Testis (tissue), 3 donors: ENCODE results near the gene SESN2. TPM values are rescaled to one million over a fixed set of nuclear protein-coding genes. Genes with fewer than 3 reads are reported as not detected.

Experiments used
- DNase-seq: peaks from one replicate; pipeline ENCODE4 v3.0.0-alpha.2; 2019
- H3K27ac ChIP-seq, 2 donors: fragments of 200-600 bp; sonication (generic); one replicate each; pipeline ENCODE4 v1.5.1; 2019
- H3K27me3 ChIP-seq: fragments of 200-600 bp; sonication (generic); one replicate; pipeline ENCODE4 v1.5.1; 2019
- H3K36me3 ChIP-seq: fragments of 200-600 bp; sonication (generic); one replicate; pipeline ENCODE4 v1.5.1; 2017; ENCODE audit warnings: low read depth; ENCODE audit errors: missing control alignments
- H3K4me1 ChIP-seq: fragments of 200-600 bp; sonication (generic); one replicate; pipeline ENCODE4 v1.5.1; 2019
- H3K4me3 ChIP-seq, 2 donors: fragments of 200-600 bp; sonication (generic); one replicate each; pipeline ENCODE4 v1.5.1; 2017 to 2019
- H3K9me3 ChIP-seq: fragments of 200-600 bp; sonication (generic); one replicate; pipeline ENCODE4 v1.5.1; 2017
- POLR2A ChIP-seq: fragments of 450-650 bp; IDR thresholded peaks from one replicate; pipeline ENCODE4 v1.6.1; 2017; ENCODE audit warnings: antibody characterized with exemption, mild to moderate bottlenecking, moderate library complexity
- WGBS, 2 donors: methylation state at CpG; one replicate each; pipeline ENCODE4 v1.1.5; 2018; 5-methylcytosine and 5-hydroxymethylcytosine counted together
- intact Hi-C: fragments of 100-400 bp; cut with DNase I; formaldehyde crosslinking; loops from one replicate; pipeline ENCODE4 v1.15.1; 2023; ENCODE audit warnings: low total_unique reads
- polyA plus RNA-seq: library from polyadenylated mRNA; stranded (reverse); fragments of 350-450 nt; fragmentation: Illumina TruSeq; extraction: RNeasy Lipid Tissue Mini Kit (QIAGEN cat#74804); gene quantifications from one replicate; pipeline ENCODE4 v1.2.3, GENCODE V29; 2014; ENCODE audit warnings: low read depth, low replicate concordance; ENCODE audit not compliant: insufficient read depth
- total RNA-seq, 2 donors: library from RNA; depleted of rRNA; stranded (reverse); fragments of >200 nt; gene quantifications; one replicate each; pipeline ENCODE4 v1.2.3, GENCODE V29; 2016
- TF ChIP-seq, protein P1 (sequence below), 3 experiments: fragments of 450-650 bp in 2 of 3; fragments of 200-600 bp in 1 of 3; sonication (generic) in 1 of 3; IDR thresholded peaks; one replicate each; pipeline ENCODE4 v1.5.1; 2016 to 2019; ENCODE audit warnings: antibody characterized with exemption in 3 of 3, mild to moderate bottlenecking in 2 of 3, moderate library complexity in 1 of 3

SESN2 gene
- total and polyA plus RNA-seq, 3 donors from 2014 or later, result 16.9 to 43.7 (median 36.7) TPM

DNA sequence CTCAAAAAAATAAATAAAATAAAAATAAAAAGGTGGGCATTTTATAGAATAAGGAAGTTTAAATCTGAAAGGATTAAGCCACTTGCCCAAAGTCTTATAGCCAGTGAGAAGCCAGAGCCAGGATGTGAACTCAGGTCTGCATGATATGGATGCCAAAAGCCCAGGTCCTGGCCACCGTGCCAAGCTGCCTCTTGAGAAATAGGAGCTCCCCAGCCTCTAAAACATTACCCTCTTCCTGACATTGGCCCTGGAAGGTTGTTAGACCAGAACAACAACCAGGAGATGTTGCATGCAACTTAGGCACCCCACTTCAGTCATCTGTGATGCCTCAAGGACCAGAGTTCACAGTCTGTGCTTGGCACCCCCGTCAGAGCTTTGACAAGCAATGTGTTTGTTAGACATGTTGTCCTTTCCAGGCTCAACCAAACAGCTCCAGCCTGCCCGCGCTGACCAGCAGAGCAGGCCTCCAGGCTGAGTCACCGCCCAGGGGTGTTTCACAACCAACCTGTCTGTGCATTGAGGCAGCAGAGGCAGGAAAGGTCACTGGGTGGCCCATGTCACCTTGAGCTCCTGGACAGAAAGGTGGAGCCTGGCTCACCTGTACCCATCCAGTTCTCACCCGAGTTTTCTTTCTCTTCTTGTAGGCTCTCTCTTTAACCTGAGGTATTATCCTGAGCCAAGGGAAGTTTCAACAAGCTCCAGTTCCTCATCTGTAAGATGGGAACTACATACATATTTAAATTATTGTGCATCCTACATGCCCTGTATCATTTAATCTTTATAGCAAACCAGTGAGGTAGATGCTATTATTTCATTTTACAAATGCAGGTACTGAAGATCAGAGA is 54.6 kb downstream of the SESN2 start:
- Histone ChIP-seq H3K27ac (no peak overlapping the region), H3K27me3 (no peaks in the 10 kb centered on the region), H3K36me3 (no peaks in the 10 kb centered on the region), H3K4me1 (no peaks in the 10 kb centered on the region), H3K4me3 (no peak overlapping the region), H3K9me3 (no peaks in the 10 kb centered on the region)
- TF ChIP-seq, protein P1, sequence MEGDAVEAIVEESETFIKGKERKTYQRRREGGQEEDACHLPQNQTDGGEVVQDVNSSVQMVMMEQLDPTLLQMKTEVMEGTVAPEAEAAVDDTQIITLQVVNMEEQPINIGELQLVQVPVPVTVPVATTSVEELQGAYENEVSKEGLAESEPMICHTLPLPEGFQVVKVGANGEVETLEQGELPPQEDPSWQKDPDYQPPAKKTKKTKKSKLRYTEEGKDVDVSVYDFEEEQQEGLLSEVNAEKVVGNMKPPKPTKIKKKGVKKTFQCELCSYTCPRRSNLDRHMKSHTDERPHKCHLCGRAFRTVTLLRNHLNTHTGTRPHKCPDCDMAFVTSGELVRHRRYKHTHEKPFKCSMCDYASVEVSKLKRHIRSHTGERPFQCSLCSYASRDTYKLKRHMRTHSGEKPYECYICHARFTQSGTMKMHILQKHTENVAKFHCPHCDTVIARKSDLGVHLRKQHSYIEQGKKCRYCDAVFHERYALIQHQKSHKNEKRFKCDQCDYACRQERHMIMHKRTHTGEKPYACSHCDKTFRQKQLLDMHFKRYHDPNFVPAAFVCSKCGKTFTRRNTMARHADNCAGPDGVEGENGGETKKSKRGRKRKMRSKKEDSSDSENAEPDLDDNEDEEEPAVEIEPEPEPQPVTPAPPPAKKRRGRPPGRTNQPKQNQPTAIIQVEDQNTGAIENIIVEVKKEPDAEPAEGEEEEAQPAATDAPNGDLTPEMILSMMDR (IDR thresholded peaks at IDR 0.05), result no peak
- TF ChIP-seq POLR2A, result no peak
- no peak for DNase-seq
- WGBS, 2 donors, result 81 to 84% methylated on average over 2 to 6 of the region's 6 CpGs
- intact Hi-C loops, result no loop called here

DNA sequence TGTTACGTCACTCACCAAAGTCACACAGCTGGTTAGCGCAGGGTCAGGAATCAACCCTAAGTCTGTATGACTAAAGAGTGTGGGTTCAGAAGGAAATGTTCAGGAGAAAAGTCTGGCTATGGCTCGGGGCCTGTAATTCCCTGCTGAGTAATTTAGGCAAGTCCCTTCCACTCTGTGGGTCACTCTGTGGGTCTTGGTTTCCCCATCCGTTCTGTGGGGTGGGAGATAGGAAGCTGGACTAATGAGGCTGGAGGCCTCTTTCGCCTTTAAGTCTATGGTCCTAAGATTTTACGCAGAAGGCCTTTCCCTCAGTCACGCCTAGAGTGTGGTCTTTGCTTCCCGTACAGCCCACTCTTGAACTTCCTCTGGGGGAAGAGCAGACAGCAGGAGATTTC is 55.2 kb downstream of the SESN2 start:
- intact Hi-C loops, result no loop called here
- TF ChIP-seq POLR2A, result no peak
- no peaks in the 10 kb centered on the region for H3K9me3 ChIP-seq
- H3K36me3 ChIP-seq, result no peaks in the 10 kb centered on the region
- 78 to 79% methylated on average over 8 of the region's 8 CpGs for WGBS, 2 donors
- no peak overlapping the region for H3K4me3 ChIP-seq
- no peaks in the 10 kb centered on the region for H3K4me1 ChIP-seq
- DNase-seq, result no peak
- H3K27ac ChIP-seq, result no peak overlapping the region
- H3K27me3 ChIP-seq, result no peaks in the 10 kb centered on the region

DNA sequence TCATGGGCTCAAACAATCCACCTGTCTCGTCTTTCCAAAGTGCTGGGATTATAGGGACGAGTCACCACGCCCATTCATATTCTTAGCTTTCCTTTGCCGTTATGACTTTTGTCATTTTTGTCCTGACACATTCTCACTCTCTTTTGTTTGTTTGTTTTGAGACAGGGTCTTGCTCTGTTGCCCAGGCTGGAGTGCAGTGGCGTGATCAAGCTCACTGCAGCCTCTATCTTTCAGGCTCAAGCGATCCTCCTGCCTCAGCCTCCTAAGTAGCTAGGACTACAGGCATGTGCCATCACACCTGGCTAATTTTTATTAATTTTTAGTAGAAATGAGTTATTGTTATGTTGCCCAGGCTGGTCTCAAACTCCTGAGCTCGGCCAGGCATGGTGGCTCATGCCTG is 57.7 kb downstream of the SESN2 start:
- Histone ChIP-seq H3K9me3 (no peaks in the 10 kb centered on the region), H3K27ac (no peak overlapping the region), H3K4me3 (no peak overlapping the region), H3K4me1 (no peaks in the 10 kb centered on the region), H3K27me3 (no peaks in the 10 kb centered on the region), H3K36me3 (no peaks in the 10 kb centered on the region)
- intact Hi-C loops, result no loop called here
- WGBS, 2 donors, result 85 to 89% methylated on average over 7 of the region's 7 CpGs
- DNase-seq, result no peak
- TF ChIP-seq POLR2A, result no peak
- TF ChIP-seq, protein P1 (IDR thresholded peaks at IDR 0.05), result no peak

DNA sequence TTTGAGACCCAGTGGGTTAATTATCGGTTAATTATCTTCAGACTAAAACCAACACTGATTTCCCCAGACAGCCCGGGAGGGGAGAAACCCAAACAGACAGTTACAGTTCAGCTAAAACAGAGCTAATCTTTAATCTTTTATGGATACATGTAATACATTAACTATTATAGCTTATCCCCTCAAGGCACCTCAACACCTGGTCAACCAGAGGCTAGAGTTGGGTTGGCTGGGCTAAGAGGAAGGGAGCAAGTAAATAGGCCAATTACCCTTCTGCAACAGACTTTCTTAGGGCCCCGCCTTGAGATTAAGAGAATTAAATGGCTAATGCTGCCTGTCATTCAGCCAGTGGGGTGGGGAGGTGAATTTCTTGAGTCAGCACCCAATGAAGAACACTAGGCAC is 62.9 kb downstream of the SESN2 start:
- DNase-seq, result no peak
- no peaks in the 10 kb centered on the region for H3K4me1 ChIP-seq
- no peaks in the 10 kb centered on the region for H3K9me3 ChIP-seq
- no peak overlapping the region for H3K4me3 ChIP-seq
- intact Hi-C loops, result no loop called here
- 73 to 75% methylated on average over 3 of the region's 3 CpGs for WGBS, 2 donors
- TF ChIP-seq, protein P1 (IDR thresholded peaks at IDR 0.05), result no peak
- no peak for TF ChIP-seq POLR2A
- no peaks in the 10 kb centered on the region for H3K27me3 ChIP-seq
- H3K36me3 ChIP-seq, result no peaks in the 10 kb centered on the region
- no peak overlapping the region for H3K27ac ChIP-seq

DNA sequence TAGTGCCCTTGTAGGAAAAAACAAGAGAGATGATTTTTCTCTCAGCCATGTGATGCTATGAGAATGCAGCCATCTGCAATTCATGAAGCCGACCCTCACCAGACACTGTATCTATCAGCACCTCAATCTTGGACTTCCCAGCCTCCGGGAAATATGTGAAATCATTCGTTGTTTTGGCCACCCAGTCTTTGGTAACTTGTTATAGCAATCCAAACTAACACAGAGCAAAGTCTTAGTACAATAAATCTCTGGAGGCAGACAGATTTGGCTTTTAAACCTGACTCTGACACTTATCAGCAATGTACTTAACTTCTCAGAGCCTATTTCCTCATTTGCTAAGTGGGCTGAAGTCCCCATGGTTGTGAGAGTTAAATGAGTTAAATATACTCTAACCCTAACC is 64.4 kb downstream of the SESN2 start:
- DNase-seq, result no peak
- TF ChIP-seq, protein P1 (IDR thresholded peaks at IDR 0.05), result no peak
- TF ChIP-seq POLR2A, result no peak
- Histone ChIP-seq H3K27me3 (no peaks in the 10 kb centered on the region), H3K36me3 (no peaks in the 10 kb centered on the region), H3K4me1 (peaks cover 6% of the 10 kb centered on the region), H3K27ac (no peak overlapping the region), H3K4me3 (no peak overlapping the region), H3K9me3 (no peaks in the 10 kb centered on the region)
- intact Hi-C loops, result no loop called here
- WGBS, 2 donors, result 46 to 49% methylated on average over 3 of the region's 3 CpGs
